HEK293T (cell line): ENCODE results near the gene OR4D10.

Experiments
- BHLHE40 ChIP-seq: fragments of 450-650 bp; IDR thresholded peaks from 2 replicates; pipeline ENCODE4 v1.6.1; 2016; ENCODE audit warnings: mild to moderate bottlenecking, moderate library complexity, borderline replicate concordance
- ELF4 ChIP-seq: fragments of 450-650 bp; IDR thresholded peaks from 2 replicates; pipeline ENCODE4 v1.6.1; 2017; ENCODE audit warnings: antibody characterized with exemption
- FOXA1 ChIP-seq: fragments of 450-650 bp; IDR thresholded peaks from 2 replicates; pipeline ENCODE4 v1.6.1; 2016; ENCODE audit warnings: mild to moderate bottlenecking
- FOXM1 ChIP-seq: fragments of 450-650 bp; IDR thresholded peaks from 2 replicates; pipeline ENCODE4 v1.6.1; 2017; ENCODE audit warnings: mild to moderate bottlenecking, borderline replicate concordance
- HDGF ChIP-seq: fragments of 450-650 bp; IDR thresholded peaks from 2 replicates; pipeline ENCODE4 v1.6.1; 2017; ENCODE audit warnings: antibody characterized with exemption, borderline replicate concordance
- L3MBTL2 ChIP-seq: fragments of 450-650 bp; conservative IDR thresholded peaks from 2 replicates; pipeline ENCODE4 v1.6.1; 2016; ENCODE audit warnings: mild to moderate bottlenecking
- LEF1 ChIP-seq: fragments of 450-650 bp; IDR thresholded peaks from 2 replicates; pipeline ENCODE4 v1.6.1; 2017; ENCODE audit warnings: mild to moderate bottlenecking, borderline replicate concordance
- NFRKB ChIP-seq: fragments of 450-650 bp; IDR thresholded peaks from 2 replicates; pipeline ENCODE4 v1.6.1; 2016; ENCODE audit warnings: mild to moderate bottlenecking, moderate library complexity
- SP1 ChIP-seq: fragments of 450-650 bp; IDR thresholded peaks from 2 replicates; pipeline ENCODE4 v1.6.1; 2017
- SUZ12 ChIP-seq: fragments of 450-650 bp; IDR thresholded peaks from 2 replicates; pipeline ENCODE4 v1.6.1; 2016; ENCODE audit warnings: mild to moderate bottlenecking
- TARDBP ChIP-seq: fragments of 450-650 bp; IDR thresholded peaks from 2 replicates; pipeline ENCODE4 v1.6.1; 2016
- TF ChIP-seq, protein P1 (sequence below): fragments of 450-650 bp; IDR thresholded peaks from 2 replicates; pipeline ENCODE4 v1.6.1; 2016

DNA sequence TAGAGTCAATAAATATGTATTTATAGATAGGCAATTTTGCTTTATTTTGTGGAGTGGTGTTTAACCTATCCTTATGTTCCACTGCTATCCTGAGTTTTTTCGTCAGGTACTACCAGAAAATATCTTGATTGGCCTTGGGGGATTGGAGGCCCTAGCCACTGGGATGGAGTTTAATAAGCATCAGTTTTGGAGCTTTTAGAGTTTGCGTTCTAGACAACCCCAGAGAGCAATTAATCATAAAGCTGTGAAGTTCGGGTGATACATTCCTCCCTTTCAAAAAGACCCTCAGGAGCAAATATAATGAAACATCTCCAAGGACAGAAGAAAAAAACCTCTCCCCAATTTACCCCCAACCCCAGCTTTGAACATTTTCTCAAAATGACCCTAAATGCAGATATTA is 36.9 kb upstream of the OR4D10 start, which contains the start of gene OR5A1:
- no peak for TF ChIP-seq NFRKB
- TF ChIP-seq L3MBTL2: no peak
- TF ChIP-seq, protein P1, sequence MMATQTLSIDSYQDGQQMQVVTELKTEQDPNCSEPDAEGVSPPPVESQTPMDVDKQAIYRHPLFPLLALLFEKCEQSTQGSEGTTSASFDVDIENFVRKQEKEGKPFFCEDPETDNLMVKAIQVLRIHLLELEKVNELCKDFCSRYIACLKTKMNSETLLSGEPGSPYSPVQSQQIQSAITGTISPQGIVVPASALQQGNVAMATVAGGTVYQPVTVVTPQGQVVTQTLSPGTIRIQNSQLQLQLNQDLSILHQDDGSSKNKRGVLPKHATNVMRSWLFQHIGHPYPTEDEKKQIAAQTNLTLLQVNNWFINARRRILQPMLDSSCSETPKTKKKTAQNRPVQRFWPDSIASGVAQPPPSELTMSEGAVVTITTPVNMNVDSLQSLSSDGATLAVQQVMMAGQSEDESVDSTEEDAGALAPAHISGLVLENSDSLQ: no peak
- TF ChIP-seq FOXA1: no peak
- no peak for TF ChIP-seq SP1
- no peak for TF ChIP-seq BHLHE40
- no peak for TF ChIP-seq SUZ12
- TF ChIP-seq ELF4: no peak
- TF ChIP-seq FOXM1: no peak
- TF ChIP-seq TARDBP: no peak
- no peak for TF ChIP-seq HDGF
- no peak for TF ChIP-seq LEF1
